RWPE2 (cell line): ENCODE results near the gene RNU7-1.

Experiments used
- ATAC-seq: fragments of 200-7000 bp; cut with Tn5 transposase; 3 replicates; pipeline ENCODE4 v1.9.1; 2021; ENCODE audit warnings: low read depth
- DNase-seq: peaks from one replicate; pipeline ENCODE4 v3.0.0-alpha.2; 2020; ENCODE audit warnings: low spot score
- H3K27ac ChIP-seq: fragments of 450-650 bp; 2 replicates; pipeline ENCODE4 v1.5.1; 2017; ENCODE audit warnings: mild to moderate bottlenecking; ENCODE audit not compliant: poor library complexity, severe bottlenecking
- H3K27me3 ChIP-seq: fragments of 250-450 bp; sonication (Bioruptor Pico); 2 replicates; pipeline ENCODE4 v1.5.1; 2021; ENCODE audit warnings: mild to moderate bottlenecking, moderate library complexity; ENCODE audit not compliant: insufficient read depth, poor library complexity, severe bottlenecking
- H3K36me3 ChIP-seq: fragments of 250-450 bp; sonication (Bioruptor Pico); 2 replicates; pipeline ENCODE4 v1.5.1; 2020; ENCODE audit warnings: low read depth, mild to moderate bottlenecking, moderate library complexity
- H3K4me1 ChIP-seq: fragments of 250-450 bp; sonication (Bioruptor Pico); 2 replicates; pipeline ENCODE4 v1.5.1; 2021; ENCODE audit warnings: mild to moderate bottlenecking, moderate library complexity; ENCODE audit not compliant: insufficient read depth, poor library complexity, severe bottlenecking
- H3K4me3 ChIP-seq: fragments of 250-450 bp; sonication (Bioruptor Pico); 2 replicates; pipeline ENCODE4 v1.5.1; 2021; ENCODE audit warnings: mild to moderate bottlenecking, moderate library complexity; ENCODE audit not compliant: severe bottlenecking
- H3K9me3 ChIP-seq: fragments of 250-450 bp; sonication (Bioruptor Pico); 2 replicates; pipeline ENCODE4 v1.5.1; 2021; ENCODE audit warnings: mild to moderate bottlenecking, moderate library complexity; ENCODE audit not compliant: severe bottlenecking
- TF ChIP-seq, protein P1 (sequence below): fragments of 450-650 bp; IDR thresholded peaks from one replicate; pipeline ENCODE4 v1.5.1; 2017; ENCODE audit warnings: mild to moderate bottlenecking, moderate library complexity; ENCODE audit not compliant: poor library complexity, severe bottlenecking

Gene RNU7-1

DNA sequence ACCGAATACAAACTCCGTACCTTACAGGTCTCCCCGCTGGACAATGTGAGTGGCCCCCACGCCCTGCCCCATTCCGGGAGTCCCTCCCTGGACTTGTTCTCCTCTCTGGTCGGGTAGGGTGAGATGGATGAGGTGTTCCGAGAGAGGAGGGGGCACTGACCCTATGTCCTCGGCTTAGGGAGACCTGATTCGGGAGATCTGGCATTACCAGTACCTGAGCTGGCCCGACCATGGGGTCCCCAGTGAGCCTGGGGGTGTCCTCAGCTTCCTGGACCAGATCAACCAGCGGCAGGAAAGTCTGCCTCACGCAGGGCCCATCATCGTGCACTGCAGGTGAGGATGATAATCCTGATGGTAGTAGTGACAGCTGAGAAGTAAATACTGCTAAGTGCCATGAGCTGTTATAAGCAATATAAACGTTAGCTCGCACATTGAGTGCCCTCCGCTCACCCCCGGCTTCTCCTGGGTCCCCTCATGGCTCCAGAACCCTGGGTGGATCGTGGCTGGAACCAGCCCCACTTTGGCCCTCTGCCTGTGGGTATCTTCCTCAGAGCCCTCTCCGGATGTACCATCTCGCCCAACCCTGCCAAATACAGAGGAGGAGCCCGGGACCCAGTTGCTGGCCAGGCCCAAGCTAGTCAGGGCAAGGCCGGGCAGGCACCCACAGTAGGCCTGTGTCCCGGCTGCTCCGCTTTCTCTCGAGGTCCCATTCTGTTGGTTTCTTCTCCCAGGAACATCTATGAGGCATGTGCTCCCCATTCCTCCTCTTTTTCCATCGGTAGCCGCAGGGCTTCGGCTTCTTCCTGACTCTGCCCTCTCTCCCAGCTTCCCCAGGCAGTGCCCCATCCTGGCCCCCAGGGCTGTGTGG lies 14.4 kb downstream of the RNU7-1 start:
- Histone ChIP-seq H3K4me1 (peaks cover 17% of the 10 kb centered on the region), H3K27ac (no peak overlapping the region), H3K9me3 (no peaks in the 10 kb centered on the region), H3K4me3 (no peak overlapping the region), H3K36me3 (no peaks in the 10 kb centered on the region), H3K27me3 (no peaks in the 10 kb centered on the region)
- no peak for DNase-seq
- TF ChIP-seq, protein P1, sequence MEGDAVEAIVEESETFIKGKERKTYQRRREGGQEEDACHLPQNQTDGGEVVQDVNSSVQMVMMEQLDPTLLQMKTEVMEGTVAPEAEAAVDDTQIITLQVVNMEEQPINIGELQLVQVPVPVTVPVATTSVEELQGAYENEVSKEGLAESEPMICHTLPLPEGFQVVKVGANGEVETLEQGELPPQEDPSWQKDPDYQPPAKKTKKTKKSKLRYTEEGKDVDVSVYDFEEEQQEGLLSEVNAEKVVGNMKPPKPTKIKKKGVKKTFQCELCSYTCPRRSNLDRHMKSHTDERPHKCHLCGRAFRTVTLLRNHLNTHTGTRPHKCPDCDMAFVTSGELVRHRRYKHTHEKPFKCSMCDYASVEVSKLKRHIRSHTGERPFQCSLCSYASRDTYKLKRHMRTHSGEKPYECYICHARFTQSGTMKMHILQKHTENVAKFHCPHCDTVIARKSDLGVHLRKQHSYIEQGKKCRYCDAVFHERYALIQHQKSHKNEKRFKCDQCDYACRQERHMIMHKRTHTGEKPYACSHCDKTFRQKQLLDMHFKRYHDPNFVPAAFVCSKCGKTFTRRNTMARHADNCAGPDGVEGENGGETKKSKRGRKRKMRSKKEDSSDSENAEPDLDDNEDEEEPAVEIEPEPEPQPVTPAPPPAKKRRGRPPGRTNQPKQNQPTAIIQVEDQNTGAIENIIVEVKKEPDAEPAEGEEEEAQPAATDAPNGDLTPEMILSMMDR, result no peak
- ATAC-seq, result no peak

GRCh38 chr12:6958609-6959057 lies 15.0 kb downstream of the RNU7-1 start:
- Histone ChIP-seq H3K36me3 (no peaks in the 10 kb centered on the region), H3K4me3 (no peak overlapping the region), H3K27ac (no peak overlapping the region), H3K9me3 (no peaks in the 10 kb centered on the region), H3K4me1 (peaks cover 17% of the 10 kb centered on the region), H3K27me3 (no peaks in the 10 kb centered on the region)
- no peak for ATAC-seq
- TF ChIP-seq, protein P1, result no peak
- DNase-seq, result no peak

DNA sequence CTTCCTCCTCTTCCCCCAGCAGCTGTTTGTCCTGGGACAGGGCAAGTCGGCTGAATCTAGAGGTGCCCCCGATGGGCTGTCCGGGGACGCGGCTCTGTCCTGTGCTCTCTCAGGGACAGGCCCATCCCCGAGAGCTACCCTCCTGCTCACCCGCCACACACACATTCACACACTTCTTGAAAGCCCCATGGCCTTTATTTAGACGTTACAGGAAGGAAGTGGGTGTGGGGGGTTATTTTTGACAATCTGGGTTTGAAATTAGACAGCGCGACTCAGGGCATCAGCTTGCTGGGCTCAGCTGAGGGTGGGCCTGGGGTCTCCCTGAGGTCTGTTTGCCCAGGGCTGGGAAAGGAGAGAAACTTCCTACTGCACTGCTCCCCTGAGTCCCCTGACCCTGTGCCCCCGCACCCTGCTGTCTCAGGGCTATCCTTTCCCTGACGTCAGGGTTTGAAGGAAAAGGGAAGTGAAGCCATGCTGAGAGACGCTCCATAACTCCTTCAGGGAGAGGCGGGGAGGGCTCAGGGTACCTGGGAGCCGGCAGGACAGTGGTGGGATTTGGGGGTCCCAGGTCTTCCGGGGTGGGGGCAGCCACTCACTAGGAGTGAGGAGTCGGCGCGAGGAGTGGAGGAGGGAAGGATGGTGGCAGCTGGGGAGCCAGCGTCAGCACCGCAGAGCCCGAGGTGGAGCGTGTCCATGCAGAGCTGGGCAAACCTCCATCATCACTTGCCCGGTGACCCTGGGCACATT lies 15.6 kb downstream of the RNU7-1 start:
- TF ChIP-seq, protein P1, result no peak
- H3K4me1 ChIP-seq, result peaks cover 17% of the 10 kb centered on the region
- peaks cover 5% of the 10 kb centered on the region for H3K36me3 ChIP-seq
- ATAC-seq (no peak), DNase-seq (peak; percentile 59)
- no peaks in the 10 kb centered on the region for H3K9me3 ChIP-seq
- H3K4me3 ChIP-seq, result no peak overlapping the region
- H3K27me3 ChIP-seq, result no peaks in the 10 kb centered on the region
- no peak overlapping the region for H3K27ac ChIP-seq

- H3K27ac ChIP-seq, result peak overlapping the region; percentile 87
- peaks cover 23% of the 10 kb centered on the region for H3K4me1 ChIP-seq
- TF ChIP-seq, protein P1, result no peak
These were observed 16.4 kb downstream of the RNU7-1 start for GRCh38 chr12:6959805-6960592.

More at GRCh38 chr12:6959805-6960592, 16.4 kb downstream of the RNU7-1 start:
- no peaks in the 10 kb centered on the region for H3K27me3 ChIP-seq
- no peaks in the 10 kb centered on the region for H3K9me3 ChIP-seq
- H3K4me3 ChIP-seq, result no peak overlapping the region
- DNase-seq (peak; percentile 57), ATAC-seq (no peak)
- peaks cover 13% of the 10 kb centered on the region for H3K36me3 ChIP-seq
